Activated T-cell treated with anti-CD3 and anti-CD28 coated beads, Interleukin-2, amount 50 U/mL, for 24 hours (primary cell): ENCODE measurements around the gene GABRG3.

ENCODE experiments used
- DNase-seq: peaks from one replicate; pipeline ENCODE4 v3.0.0-alpha.2; 2020
- H3K27ac Mint-ChIP-seq: 2 replicates; pipeline ENCODE4 v1.8.0; 2020; ENCODE audit warnings: mild to moderate bottlenecking, mixed read lengths
- H3K27me3 Mint-ChIP-seq: 2 replicates; pipeline ENCODE4 v1.8.0; 2020; ENCODE audit warnings: mixed read lengths
- H3K36me3 Mint-ChIP-seq: 2 replicates; pipeline ENCODE4 v1.8.0; 2020; ENCODE audit warnings: low read depth, mixed read lengths
- H3K4me1 Mint-ChIP-seq: 2 replicates; pipeline ENCODE4 v1.8.0; 2020; ENCODE audit warnings: low read depth, mixed read lengths
- H3K4me3 Mint-ChIP-seq: 2 replicates; pipeline ENCODE4 v1.8.0; 2020; ENCODE audit warnings: mild to moderate bottlenecking, moderate library complexity, mixed read lengths
- H3K9me3 Mint-ChIP-seq: 2 replicates; pipeline ENCODE4 v1.8.0; 2020; ENCODE audit warnings: mixed read lengths

The GABRG3 gene

GRCh38 chr15:27487846-27488245, 516.9 kb downstream of the GABRG3 start:
- H3K36me3 Mint-ChIP-seq: no peaks in the 10 kb centered on the region
- no peaks in the 10 kb centered on the region for H3K27me3 Mint-ChIP-seq
- peaks cover 20% of the 10 kb centered on the region for H3K9me3 Mint-ChIP-seq
- no peaks in the 10 kb centered on the region for H3K4me1 Mint-ChIP-seq
- H3K4me3 Mint-ChIP-seq: no peak overlapping the region
- no peak overlapping the region for H3K27ac Mint-ChIP-seq
- no peak for DNase-seq

GRCh38 chr15:27490867-27491595, 520.0 kb downstream of the GABRG3 start:
- H3K36me3 Mint-ChIP-seq: no peaks in the 10 kb centered on the region
- DNase-seq: no peak
- H3K4me1 Mint-ChIP-seq: no peaks in the 10 kb centered on the region
- peaks cover 12% of the 10 kb centered on the region for H3K9me3 Mint-ChIP-seq
- no peaks in the 10 kb centered on the region for H3K27me3 Mint-ChIP-seq
- H3K4me3 Mint-ChIP-seq: no peak overlapping the region
- H3K27ac Mint-ChIP-seq: no peak overlapping the region

- Mint-ChIP-seq H3K36me3 (no peaks in the 10 kb centered on the region), H3K27me3 (no peaks in the 10 kb centered on the region), H3K4me3 (no peak overlapping the region), H3K27ac (no peak overlapping the region), H3K4me1 (no peaks in the 10 kb centered on the region), H3K9me3 (peaks cover 12% of the 10 kb centered on the region)
- DNase-seq: no peak
Measured at GRCh38 chr15:27491666-27492621, 521.0 kb downstream of the GABRG3 start.

GRCh38 chr15:27495963-27496459, 525.0 kb downstream of the GABRG3 start:
- no peaks in the 10 kb centered on the region for H3K4me1 Mint-ChIP-seq
- peaks cover 7% of the 10 kb centered on the region for H3K9me3 Mint-ChIP-seq
- no peaks in the 10 kb centered on the region for H3K36me3 Mint-ChIP-seq
- no peak overlapping the region for H3K27ac Mint-ChIP-seq
- no peak overlapping the region for H3K4me3 Mint-ChIP-seq
- no peak for DNase-seq
- no peaks in the 10 kb centered on the region for H3K27me3 Mint-ChIP-seq

GRCh38 chr15:27498700-27499099, 527.7 kb downstream of the GABRG3 start:
- H3K4me3 Mint-ChIP-seq: no peak overlapping the region
- H3K36me3 Mint-ChIP-seq: no peaks in the 10 kb centered on the region
- H3K27me3 Mint-ChIP-seq: no peaks in the 10 kb centered on the region

GRCh38 chr15:27499191-27499590, 528.2 kb downstream of the GABRG3 start:
- H3K27ac Mint-ChIP-seq: no peak overlapping the region
- no peaks in the 10 kb centered on the region for H3K27me3 Mint-ChIP-seq
- H3K36me3 Mint-ChIP-seq: no peaks in the 10 kb centered on the region
- peaks cover 4% of the 10 kb centered on the region for H3K9me3 Mint-ChIP-seq
- H3K4me3 Mint-ChIP-seq: no peak overlapping the region
- no peak for DNase-seq
- no peaks in the 10 kb centered on the region for H3K4me1 Mint-ChIP-seq

More at GRCh38 chr15:27498700-27499099, 527.7 kb downstream of the GABRG3 start:
- H3K4me1 Mint-ChIP-seq: no peaks in the 10 kb centered on the region
- H3K27ac Mint-ChIP-seq: no peak overlapping the region
- no peak for DNase-seq
- peaks cover 2% of the 10 kb centered on the region for H3K9me3 Mint-ChIP-seq

- H3K4me1 Mint-ChIP-seq: no peaks in the 10 kb centered on the region
- H3K9me3 Mint-ChIP-seq: peaks cover 5% of the 10 kb centered on the region
- no peak overlapping the region for H3K4me3 Mint-ChIP-seq
- H3K27me3 Mint-ChIP-seq: no peaks in the 10 kb centered on the region
- H3K27ac Mint-ChIP-seq: no peak overlapping the region
- no peaks in the 10 kb centered on the region for H3K36me3 Mint-ChIP-seq
- DNase-seq: no peak
Measured at GRCh38 chr15:27499719-27500118, 528.7 kb downstream of the GABRG3 start.

GRCh38 chr15:27500206-27500605, 529.2 kb downstream of the GABRG3 start:
- no peak for DNase-seq
- Mint-ChIP-seq H3K9me3 (peaks cover 5% of the 10 kb centered on the region), H3K4me3 (no peak overlapping the region), H3K4me1 (no peaks in the 10 kb centered on the region), H3K27ac (no peak overlapping the region), H3K36me3 (no peaks in the 10 kb centered on the region), H3K27me3 (no peaks in the 10 kb centered on the region)

- Mint-ChIP-seq H3K9me3 (peaks cover 32% of the 10 kb centered on the region), H3K4me1 (no peaks in the 10 kb centered on the region)
- DNase-seq: no peak
Measured at GRCh38 chr15:27506752-27507151, 535.8 kb downstream of the GABRG3 start.

GRCh38 chr15:27509014-27509413, 538.0 kb downstream of the GABRG3 start:
- DNase-seq: no peak
- H3K36me3 Mint-ChIP-seq: no peaks in the 10 kb centered on the region

More at GRCh38 chr15:27506752-27507151, 535.8 kb downstream of the GABRG3 start:
- no peak overlapping the region for H3K4me3 Mint-ChIP-seq
- H3K27ac Mint-ChIP-seq: no peak overlapping the region
- no peaks in the 10 kb centered on the region for H3K36me3 Mint-ChIP-seq
- H3K27me3 Mint-ChIP-seq: no peaks in the 10 kb centered on the region

GRCh38 chr15:27512281-27513001, 541.5 kb downstream of the GABRG3 start:
- no peak for DNase-seq
- peaks cover 38% of the 10 kb centered on the region for H3K9me3 Mint-ChIP-seq
- H3K27me3 Mint-ChIP-seq: no peaks in the 10 kb centered on the region
- no peaks in the 10 kb centered on the region for H3K4me1 Mint-ChIP-seq
- H3K36me3 Mint-ChIP-seq: no peaks in the 10 kb centered on the region
- no peak overlapping the region for H3K4me3 Mint-ChIP-seq
- H3K27ac Mint-ChIP-seq: no peak overlapping the region

More at GRCh38 chr15:27509014-27509413, 538.0 kb downstream of the GABRG3 start:
- Mint-ChIP-seq H3K4me1 (no peaks in the 10 kb centered on the region), H3K27me3 (no peaks in the 10 kb centered on the region), H3K27ac (no peak overlapping the region), H3K4me3 (no peak overlapping the region), H3K9me3 (peaks cover 35% of the 10 kb centered on the region)

- no peak overlapping the region for H3K4me3 Mint-ChIP-seq
- H3K9me3 Mint-ChIP-seq: peaks cover 32% of the 10 kb centered on the region
- H3K36me3 Mint-ChIP-seq: no peaks in the 10 kb centered on the region
- no peak overlapping the region for H3K27ac Mint-ChIP-seq
- H3K27me3 Mint-ChIP-seq: no peaks in the 10 kb centered on the region
- no peaks in the 10 kb centered on the region for H3K4me1 Mint-ChIP-seq
- DNase-seq: no peak
Measured at GRCh38 chr15:27514526-27514925, 543.5 kb downstream of the GABRG3 start.

- peaks cover 20% of the 10 kb centered on the region for H3K9me3 Mint-ChIP-seq
- H3K27me3 Mint-ChIP-seq: no peaks in the 10 kb centered on the region
- H3K4me1 Mint-ChIP-seq: no peaks in the 10 kb centered on the region
- no peak overlapping the region for H3K4me3 Mint-ChIP-seq
- DNase-seq: no peak
- no peaks in the 10 kb centered on the region for H3K36me3 Mint-ChIP-seq
- no peak overlapping the region for H3K27ac Mint-ChIP-seq
Measured at GRCh38 chr15:27527490-27528067, 556.6 kb downstream of the GABRG3 start.

- no peak for DNase-seq
- peaks cover 17% of the 10 kb centered on the region for H3K9me3 Mint-ChIP-seq
- no peaks in the 10 kb centered on the region for H3K4me1 Mint-ChIP-seq
- H3K27ac Mint-ChIP-seq: no peak overlapping the region
- H3K4me3 Mint-ChIP-seq: no peak overlapping the region
- no peaks in the 10 kb centered on the region for H3K27me3 Mint-ChIP-seq
- H3K36me3 Mint-ChIP-seq: no peaks in the 10 kb centered on the region
Measured at GRCh38 chr15:27529399-27529798, 558.4 kb downstream of the GABRG3 start.
